Measurements from ENCODE around the gene FASLG. TPM values are rescaled to one million over a fixed set of nuclear protein-coding genes. Genes with fewer than 3 reads are reported as not detected.

The FASLG gene
- total RNA-seq, 3 donors from 2014 or later (not counting 1 experiment from before 2014, with no cell fraction given), result 22.1 to 44.5 (median 24.1) TPM

DNA sequence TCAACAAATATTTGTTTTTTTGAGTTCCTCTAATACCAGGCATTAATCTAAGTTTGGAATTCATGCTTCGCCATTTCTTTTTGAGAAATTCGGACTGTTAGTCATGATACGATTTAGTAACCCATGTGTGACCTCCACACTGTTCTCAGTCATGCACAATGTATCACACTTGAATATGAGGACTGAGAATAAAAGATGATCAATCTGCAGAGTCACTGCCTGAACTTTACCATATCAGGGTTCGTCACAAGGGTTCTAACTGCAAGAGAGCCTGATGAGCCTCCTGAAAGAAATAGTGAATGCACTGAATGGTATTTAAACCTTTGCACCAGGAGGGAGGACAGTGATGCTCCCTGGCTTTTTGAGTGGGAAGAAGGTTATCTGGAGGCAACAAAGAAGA lies 10.9 kb upstream of the FASLG start:
- H3K36me3 ChIP-seq (ENCODE audit: control insufficient read depth, insufficient read depth, low read length), result no peaks in the 10 kb centered on the region
- Mint-ChIP-seq H3K4me1 (peaks cover 55 to 59% of the 10 kb centered on the region in 2 donors), H3K27ac (peak overlapping the region; percentile 39 to 75), H3K27me3 (ENCODE audit: low read depth in 2 of 2) (no peaks in the 10 kb centered on the region), H3K9me3 (no peaks in the 10 kb centered on the region), H3K36me3 (no peaks in the 10 kb centered on the region), H3K4me3 (no peak overlapping the region)
- ATAC-seq (no peak), DNase-seq (no peak)
- H3K4me3 ChIP-seq (ENCODE audit: low read length), result no peak overlapping the region
- peaks cover 32% of the 10 kb centered on the region for H3K4me1 ChIP-seq (ENCODE audit: control insufficient read depth, insufficient read depth, low read length)
- H3K9me3 ChIP-seq (ENCODE audit: control insufficient read depth, insufficient read depth, low read length), result no peaks in the 10 kb centered on the region
- no peak overlapping the region for H3K27ac ChIP-seq (ENCODE audit: low read length)
- no peaks in the 10 kb centered on the region for H3K27me3 ChIP-seq (ENCODE audit: control insufficient read depth, insufficient read depth, low read length)
- intact Hi-C loops (cut with micrococcal nuclease), result loop anchor here (1.0 kb wide), 1 partner anchor 11 kb away; the partner anchor contains the start of gene FASLG
- no peak for TF ChIP-seq CTCF (IDR thresholded peaks at IDR 0.05)
- 87% methylated on average over 4 of the region's 4 CpGs for WGBS (ENCODE audit: insufficient coverage)

DNA sequence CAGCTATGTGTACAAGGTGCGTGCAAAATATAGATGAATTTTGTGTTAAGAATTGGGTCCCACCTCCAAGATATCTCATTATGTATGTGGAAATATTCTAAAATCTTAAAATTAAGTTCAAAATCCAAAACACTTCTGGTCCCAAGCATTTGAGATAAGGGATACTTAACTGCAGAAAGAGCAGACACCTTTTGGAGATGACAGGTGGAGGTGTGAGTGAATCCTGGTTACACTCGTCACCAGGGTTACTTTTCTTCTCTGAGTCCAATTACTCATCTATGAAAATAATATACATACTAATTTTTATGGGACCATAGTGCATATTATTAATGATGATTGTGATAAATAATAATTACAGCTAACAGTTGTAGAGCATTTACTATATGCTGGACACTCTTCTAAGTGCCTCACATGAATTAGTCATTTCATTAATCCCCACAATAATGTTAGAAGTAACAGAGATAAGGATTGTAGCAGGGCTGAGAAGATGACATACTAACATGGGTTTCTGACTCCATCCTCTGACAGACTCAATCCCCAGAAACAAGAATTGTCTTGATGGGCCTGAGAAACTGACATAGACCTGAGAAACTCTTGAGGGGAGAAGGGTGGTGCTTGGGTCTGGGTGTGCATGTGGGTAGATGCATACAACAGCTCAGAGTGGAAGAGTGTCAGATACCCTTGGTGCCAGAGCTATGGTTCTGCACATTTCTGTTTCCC lies 8.3 kb upstream of the FASLG start:
- H3K36me3 Mint-ChIP-seq, result no peaks in the 10 kb centered on the region
- Histone ChIP-seq H3K4me3 (ENCODE audit: low read length) (no peak overlapping the region), H3K27ac (ENCODE audit: low read length) (no peak overlapping the region), H3K9me3 (ENCODE audit: control insufficient read depth, insufficient read depth, low read length) (no peaks in the 10 kb centered on the region), H3K36me3 (ENCODE audit: control insufficient read depth, insufficient read depth, low read length) (no peaks in the 10 kb centered on the region), H3K27me3 (ENCODE audit: control insufficient read depth, insufficient read depth, low read length) (no peaks in the 10 kb centered on the region), H3K4me1 (ENCODE audit: control insufficient read depth, insufficient read depth, low read length) (peaks cover 16% of the 10 kb centered on the region)
- no peak for TF ChIP-seq CTCF (IDR thresholded peaks at IDR 0.05)
- H3K4me1 Mint-ChIP-seq, result peaks cover 33 to 44% of the 10 kb centered on the region in 2 donors
- no peak overlapping the region for H3K4me3 Mint-ChIP-seq
- DNase-seq (no peak), ATAC-seq (no peak)
- H3K9me3 Mint-ChIP-seq, result no peaks in the 10 kb centered on the region
- intact Hi-C loops (cut with micrococcal nuclease), result no loop called here
- no CpG with 5 or more reads among the region's 2 CpGs for WGBS (ENCODE audit: insufficient coverage)
- H3K27me3 Mint-ChIP-seq (ENCODE audit: low read depth in 2 of 2), result no peaks in the 10 kb centered on the region
- H3K27ac Mint-ChIP-seq, result no peak overlapping the region

DNA sequence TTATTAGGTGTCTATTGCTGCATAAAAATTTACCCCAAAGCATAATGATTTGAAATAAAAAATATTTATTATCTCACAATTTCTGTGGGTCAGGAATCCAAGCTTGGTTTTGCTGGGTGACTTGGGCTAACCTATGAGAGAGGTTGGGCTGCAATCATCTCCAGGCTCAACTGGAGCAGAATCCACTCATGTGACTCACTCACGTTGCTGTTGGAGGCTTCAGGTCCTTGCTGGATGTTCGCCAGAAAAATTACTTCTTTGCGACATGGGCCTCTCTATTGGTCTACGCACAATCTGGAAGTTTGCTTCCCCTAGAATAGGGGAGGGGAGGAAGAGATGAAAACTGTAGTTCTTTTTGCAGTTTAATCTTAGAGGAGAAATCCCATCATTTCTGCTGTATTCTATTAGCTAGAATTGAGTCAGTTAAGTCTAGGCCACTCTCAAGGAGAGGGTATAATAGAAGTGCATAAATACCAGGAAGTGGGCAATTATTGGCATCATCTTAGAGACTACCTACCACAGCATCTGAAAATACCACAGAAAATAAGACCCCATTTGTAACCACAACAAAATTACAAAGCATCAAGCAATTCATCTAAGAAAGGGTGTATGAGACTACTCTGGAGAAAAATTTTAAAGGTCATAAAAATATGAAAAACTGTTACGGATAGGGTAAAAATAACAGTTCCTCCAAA lies 5.7 kb upstream of the FASLG start:
- DNase-seq (no peak), ATAC-seq (no peak)
- no peaks in the 10 kb centered on the region for H3K9me3 Mint-ChIP-seq
- H3K36me3 Mint-ChIP-seq, result no peaks in the 10 kb centered on the region
- Histone ChIP-seq H3K27me3 (ENCODE audit: control insufficient read depth, insufficient read depth, low read length) (no peaks in the 10 kb centered on the region), H3K4me3 (ENCODE audit: low read length) (no peak overlapping the region), H3K27ac (ENCODE audit: low read length) (no peak overlapping the region), H3K4me1 (ENCODE audit: control insufficient read depth, insufficient read depth, low read length) (peaks cover 8% of the 10 kb centered on the region), H3K9me3 (ENCODE audit: control insufficient read depth, insufficient read depth, low read length) (no peaks in the 10 kb centered on the region), H3K36me3 (ENCODE audit: control insufficient read depth, insufficient read depth, low read length) (no peaks in the 10 kb centered on the region)
- no peak overlapping the region for H3K4me3 Mint-ChIP-seq
- H3K27ac Mint-ChIP-seq, result no peak overlapping the region
- 91% methylated on average over 4 of the region's 5 CpGs for WGBS (ENCODE audit: insufficient coverage)
- TF ChIP-seq CTCF (IDR thresholded peaks at IDR 0.05), result no peak
- intact Hi-C loops (cut with micrococcal nuclease), result no loop called here
- H3K27me3 Mint-ChIP-seq (ENCODE audit: low read depth in 2 of 2), result no peaks in the 10 kb centered on the region
- H3K4me1 Mint-ChIP-seq, result peaks cover 22 to 30% of the 10 kb centered on the region in 2 donors
